Lung microvascular endothelial cell (primary cell): ENCODE measurements around the gene FICD. TPM values are rescaled to one million over a fixed set of nuclear protein-coding genes. Genes with fewer than 3 reads are reported as not detected.

ENCODE experiments used
- DNase-seq, 2 donors: peaks; one replicate each; pipeline versions ENCODE4 v3.0.0 to v3.0.0-alpha.2; 2010; ENCODE audit warnings: low read depth in 2 of 2
- total RNA-seq: library from RNA; depleted of rRNA; stranded (reverse); fragments of >200 nt; gene quantifications from 2 replicates; pipeline ENCODE4 v1.2.1, GENCODE V29; 2014

FICD gene
- total RNA-seq, 1 donor from 2014 or later = 4.8 TPM

DNA sequence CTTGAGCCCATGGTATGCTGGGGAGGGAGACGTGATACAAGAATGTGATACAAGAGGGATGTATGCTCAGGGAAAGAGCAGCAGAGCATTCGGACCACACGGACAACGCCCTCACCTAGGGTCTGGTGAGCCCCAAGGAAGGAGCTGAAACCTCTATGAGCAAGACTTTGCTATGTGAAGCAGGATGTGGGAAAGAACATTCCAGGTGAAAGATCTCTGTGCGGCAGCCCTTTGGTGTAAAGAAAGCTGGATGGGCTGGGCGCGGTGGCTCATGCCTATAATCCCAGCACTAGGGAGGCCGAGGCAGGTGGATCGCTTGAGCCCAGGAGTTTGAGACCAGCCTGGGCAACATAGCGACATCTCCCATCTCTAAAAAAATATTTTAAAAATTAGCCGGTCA lies 16.9 kb upstream of the FICD start:
- no peak for DNase-seq

DNA sequence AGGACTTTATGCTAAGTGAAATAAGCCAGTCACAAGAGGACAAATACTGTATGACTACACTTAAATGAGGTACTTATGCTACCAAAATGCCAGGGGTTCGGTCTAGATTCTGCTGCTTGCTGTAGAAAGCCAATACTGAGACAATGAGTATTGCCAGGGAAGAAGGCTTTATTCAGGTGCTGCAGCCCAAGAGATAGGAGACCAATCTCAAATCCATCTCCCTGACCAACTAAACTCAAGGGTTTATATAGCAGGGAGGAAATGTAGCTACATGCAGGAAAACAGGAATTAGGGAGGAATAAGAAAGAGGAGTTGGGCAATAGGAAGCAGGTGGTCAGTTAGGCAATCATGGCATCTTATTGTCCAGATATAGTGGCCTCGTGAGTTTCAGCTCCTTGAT lies 12.2 kb upstream of the FICD start:
- DNase-seq = no peak

GRCh38 chr12:108505129-108505528 lies 9.9 kb upstream of the FICD start:
- no peak for DNase-seq

- no peak for DNase-seq
Observed at GRCh38 chr12:108507971-108508642, 7.0 kb upstream of the FICD start.

GRCh38 chr12:108509806-108510205 lies 5.3 kb upstream of the FICD start:
- DNase-seq = no peak

- DNase-seq = no peak
Observed at GRCh38 chr12:108510836-108511235, 4.2 kb upstream of the FICD start.

DNA sequence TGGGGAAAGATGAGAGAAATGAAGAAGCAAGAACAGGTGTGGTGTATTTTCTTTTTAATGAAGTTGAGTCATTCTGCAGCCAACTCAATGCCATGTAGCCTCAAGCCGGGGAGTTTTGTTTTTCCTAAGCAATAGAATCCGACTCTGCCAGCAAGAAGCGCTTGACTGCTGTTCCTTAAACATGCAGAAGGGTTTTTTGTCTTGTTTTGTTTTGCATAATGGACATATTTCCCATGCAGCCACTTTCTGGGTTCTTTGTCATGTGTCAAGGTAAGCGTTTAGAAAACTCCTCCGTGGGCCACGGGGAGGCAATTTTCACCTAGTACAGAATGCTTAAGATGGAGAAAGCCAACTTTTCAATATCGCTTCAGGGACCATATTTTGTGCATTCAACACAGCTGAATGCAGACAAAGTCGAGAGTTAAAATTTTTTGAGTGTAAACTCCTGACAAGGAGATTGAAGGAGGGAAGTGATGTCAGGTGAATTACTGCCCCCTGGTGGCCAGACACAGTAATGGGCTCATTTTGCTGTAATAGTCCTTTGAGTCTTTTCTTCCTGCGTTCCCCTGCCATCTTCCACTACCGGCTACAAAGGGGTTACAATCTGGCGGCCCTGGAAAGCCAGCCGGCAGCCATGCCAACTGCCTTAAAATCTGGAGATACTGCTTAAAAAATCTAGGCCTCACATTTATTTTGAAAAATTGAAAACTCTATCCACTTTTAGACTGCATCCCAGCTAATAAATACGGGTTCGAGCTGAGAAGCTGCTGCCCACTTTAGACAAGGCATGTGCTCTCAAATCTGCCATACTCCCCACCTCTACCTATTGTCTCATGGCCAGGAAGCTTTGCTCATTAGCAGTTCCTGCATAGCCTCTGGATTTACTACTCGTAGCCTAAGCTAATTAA lies 3.2 kb upstream of the FICD start:
- DNase-seq = peak; percentile 66 to 78

DNA sequence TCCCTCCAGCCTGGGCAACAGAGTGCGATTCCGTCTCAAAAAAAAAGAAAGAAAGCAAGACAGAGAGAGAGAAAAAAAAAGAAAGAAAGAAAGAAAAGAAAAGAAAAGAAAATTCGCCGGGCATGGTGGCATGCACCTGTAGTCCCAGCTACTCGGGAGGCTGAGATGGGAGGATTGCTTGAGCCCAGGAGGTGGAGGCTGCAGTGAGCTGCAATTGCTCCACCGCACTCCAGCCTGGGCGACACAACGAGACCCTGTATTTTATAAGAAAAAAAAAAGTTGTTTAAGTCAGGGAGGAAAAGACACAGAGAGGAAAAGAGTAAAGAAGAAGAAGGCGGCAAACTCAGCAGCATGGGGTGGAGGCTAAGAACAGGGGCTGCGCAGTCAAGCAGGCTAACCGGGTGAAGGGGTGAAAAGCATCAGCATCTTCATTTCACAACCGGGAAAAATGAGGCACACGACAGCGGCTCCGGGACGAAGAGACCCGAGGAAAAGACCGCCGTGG lies 557 bp upstream of the FICD start:
- no peak for DNase-seq

GRCh38 chr12:108515916-108516315 lies 839 bp downstream of the FICD start:
- peak in 1 of 2 donors; percentile 15 for DNase-seq

- peak in 1 of 2 donors; percentile 14 for DNase-seq
Observed at GRCh38 chr12:108516511-108517275, 1.6 kb downstream of the FICD start.

GRCh38 chr12:108517288-108518100 lies 2.4 kb downstream of the FICD start:
- no peak for DNase-seq

GRCh38 chr12:108518101-108518715 lies 3.1 kb downstream of the FICD start:
- no peak for DNase-seq

GRCh38 chr12:108518716-108519496 lies 3.8 kb downstream of the FICD start:
- no peak for DNase-seq

DNA sequence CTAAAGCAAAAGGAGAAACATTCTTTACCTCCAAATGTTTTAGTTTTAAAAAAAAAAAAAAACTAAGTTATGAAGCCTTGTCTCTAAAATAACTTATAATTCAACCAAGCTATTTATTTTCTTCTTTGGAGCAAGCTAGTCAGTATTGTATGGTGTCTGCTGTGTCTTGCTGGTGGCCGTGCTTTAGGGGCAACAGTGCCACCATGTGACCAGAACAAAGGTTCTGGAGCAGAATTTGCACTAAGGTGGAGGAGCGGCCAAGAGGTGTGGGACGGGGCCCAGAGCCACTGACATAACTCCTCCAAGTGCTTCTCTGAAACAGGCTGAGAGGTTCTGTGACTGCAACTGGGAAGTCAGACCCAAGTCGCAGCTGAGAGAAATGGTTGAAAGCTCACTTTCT lies 4.5 kb downstream of the FICD start:
- DNase-seq = no peak

GRCh38 chr12:108523365-108523764 lies 8.3 kb downstream of the FICD start:
- no peak for DNase-seq

DNA sequence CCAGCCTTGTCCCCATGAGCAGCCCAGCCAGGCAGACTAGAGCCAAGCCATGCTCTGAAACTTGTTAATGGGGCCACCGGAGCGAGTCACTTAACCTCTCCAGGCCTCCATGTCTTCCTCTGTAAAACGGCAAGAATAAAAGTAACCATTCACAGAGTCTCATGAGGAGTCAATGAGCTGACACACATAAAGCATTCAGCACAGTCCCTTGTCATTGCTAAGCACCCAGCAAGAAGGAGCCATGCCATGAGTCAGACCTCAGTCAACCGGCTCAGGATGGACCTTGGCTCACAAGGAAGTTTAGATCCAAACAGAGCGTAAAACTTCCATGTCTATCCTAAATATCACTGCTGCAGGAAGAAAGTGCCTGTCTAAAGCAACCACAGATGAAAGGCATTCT lies 10.6 kb downstream of the FICD start:
- peak in 1 of 2 donors; percentile 79 for DNase-seq

GRCh38 chr12:108526482-108527165 lies 11.5 kb downstream of the FICD start:
- no peak for DNase-seq

- DNase-seq = no peak
Observed at GRCh38 chr12:108527166-108527496, 12.1 kb downstream of the FICD start.

- no peak for DNase-seq
Observed at GRCh38 chr12:108530161-108530560, 15.1 kb downstream of the FICD start.
